NCI-H446 treated with DMSO at 0.1 percent for 48 hours (cell line): ENCODE data around the gene KCNAB2.

Source experiments
- DNase-seq: peaks from one replicate; lab custom pipeline; 2025; lab: John Stamatoyannopoulos, UW

KCNAB2 gene

GRCh38 chr1:6045561-6045960 is at the start of gene KCNAB2:
Gene KCNAB2, plus strand, starts transcription at chr1:6045888. Its CDS starts 5,649 bp downstream, at chr1:6051537.
- no peak for DNase-seq

DNA sequence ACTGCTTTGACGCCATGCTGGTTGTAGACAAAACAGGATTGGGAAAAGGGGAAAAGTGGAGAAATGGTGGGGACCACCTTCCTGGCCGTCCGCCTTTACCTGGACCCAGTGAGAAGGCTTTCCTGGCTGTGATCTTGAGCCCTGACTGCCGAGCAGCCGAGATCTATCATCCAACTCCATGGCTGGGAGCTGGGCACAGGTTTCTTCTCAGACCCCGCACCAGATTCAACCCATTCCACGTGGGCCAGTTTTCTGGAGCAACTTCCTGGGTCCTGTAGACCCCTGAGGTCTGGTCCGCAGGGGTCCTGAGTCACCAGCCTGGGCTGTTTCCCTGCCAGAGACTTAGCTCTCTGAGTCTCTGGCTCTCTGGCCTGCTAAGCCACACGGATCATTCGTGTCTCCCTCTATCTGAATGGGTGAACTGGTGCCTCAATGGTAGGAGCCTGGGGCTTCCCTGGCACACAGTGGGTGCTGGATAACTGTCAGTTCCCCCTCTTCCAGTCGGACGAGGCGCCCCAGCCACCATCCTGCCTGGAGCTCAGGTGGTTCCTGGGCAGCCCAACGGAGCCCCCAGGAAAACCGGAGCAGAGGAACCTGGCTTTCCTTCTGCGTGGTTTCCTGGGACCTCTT is 48.9 kb upstream of the KCNAB2 start:
- no peak for DNase-seq

GRCh38 chr1:5997316-5997715 is 48.4 kb upstream of the KCNAB2 start:
- DNase-seq = no peak

DNA sequence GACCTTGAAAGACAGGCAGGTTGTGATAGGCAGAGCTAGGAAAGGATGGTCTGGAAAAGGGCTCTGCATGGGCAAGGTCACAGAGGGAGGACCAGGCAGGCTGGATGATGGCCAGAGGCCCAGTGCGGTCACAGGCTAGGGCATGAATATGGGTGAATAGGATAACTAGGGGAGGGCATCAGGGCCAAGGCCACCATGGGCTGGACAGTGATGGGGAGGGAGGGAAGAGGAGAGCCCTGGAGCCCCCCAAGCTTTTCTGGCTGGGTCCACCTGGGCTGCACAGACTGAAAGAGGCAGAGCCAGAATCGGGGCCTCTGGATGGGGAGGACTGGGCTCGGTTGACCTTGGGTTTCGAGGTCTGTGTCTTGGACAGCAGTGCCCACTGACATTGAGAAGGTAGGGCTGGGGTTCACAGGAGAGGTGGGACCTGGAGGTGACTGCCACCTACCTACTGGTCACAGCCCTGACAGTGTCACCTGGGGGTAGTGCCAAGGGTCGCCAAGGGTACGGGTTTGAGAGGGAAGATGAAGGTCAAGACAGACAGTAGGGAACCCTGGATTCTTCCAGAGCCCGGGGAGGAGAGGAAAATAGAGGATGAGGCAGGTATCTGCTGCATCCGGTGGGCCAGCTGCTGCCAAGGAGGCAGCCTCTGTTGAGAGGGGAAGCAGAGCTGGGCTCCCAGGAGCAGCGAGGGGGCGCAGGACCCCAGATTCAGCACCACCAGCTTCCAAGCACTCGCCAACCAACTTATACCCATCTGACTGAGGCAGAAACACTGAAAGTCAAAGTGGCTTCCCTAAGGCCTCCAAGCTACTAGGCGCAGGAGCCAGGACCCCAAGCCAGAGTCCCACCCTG is 47.4 kb upstream of the KCNAB2 start:
- DNase-seq = no peak

DNA sequence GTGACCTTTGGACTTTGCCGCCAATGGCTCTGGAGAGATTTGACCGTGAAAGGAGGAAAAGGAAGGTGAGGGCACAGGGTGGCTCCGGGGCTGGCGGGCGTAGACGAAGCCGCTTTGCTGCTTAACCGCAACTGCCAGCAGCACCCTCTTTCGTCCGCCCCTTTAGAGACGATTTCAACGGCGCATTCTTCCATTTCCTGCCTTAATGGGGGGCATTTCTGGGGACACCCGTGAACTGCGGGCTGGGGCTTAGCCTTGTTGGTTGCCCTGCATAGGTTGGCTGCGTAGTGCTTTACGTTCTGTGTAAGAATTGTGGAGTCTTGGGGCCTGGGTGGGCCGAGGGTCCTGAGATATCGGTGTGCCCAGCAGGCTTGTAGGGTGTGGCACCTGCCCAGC is 46.8 kb upstream of the KCNAB2 start:
- no peak for DNase-seq

GRCh38 chr1:5999711-6000443 is 45.8 kb upstream of the KCNAB2 start:
- no peak for DNase-seq

DNA sequence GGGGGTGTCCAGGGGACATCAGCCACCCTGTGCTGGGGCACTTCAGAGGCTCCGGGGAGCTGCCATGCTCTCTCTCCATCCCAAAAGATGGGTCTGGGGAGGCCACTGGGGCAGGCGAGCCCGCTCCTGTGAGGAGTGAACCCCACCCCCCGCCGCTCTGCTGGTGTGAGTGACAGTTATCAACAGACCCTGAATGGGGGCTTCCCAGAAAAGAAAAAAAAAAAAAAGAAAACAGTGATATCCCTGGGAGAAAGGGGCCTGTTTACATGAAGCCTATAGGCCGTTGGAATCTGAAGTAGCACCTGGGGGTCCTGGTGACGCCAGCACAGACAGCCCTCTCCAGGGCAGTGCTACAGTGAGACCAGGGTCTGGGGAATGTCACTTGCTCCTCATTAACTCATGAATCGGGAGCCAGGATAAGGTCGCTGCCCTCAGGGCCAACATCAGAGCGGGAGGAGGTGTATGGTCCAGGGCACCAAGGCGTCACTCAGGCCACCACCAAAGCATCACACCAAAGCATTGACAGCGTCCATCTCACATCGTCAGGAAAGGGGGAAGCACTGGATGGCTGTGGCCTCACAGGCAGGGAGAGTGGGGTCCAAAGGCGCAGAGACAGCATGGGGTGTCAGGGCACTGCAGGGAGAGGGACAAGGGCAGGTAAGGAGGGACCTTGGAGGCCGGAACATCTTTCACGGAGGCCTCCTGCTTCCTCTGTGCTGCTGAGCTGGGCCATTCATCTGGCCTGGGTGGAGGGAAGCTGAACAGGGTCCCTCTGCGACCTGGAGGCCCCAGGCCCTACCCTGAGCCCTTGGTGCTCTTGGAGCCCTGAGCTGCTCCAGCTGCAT is 45.0 kb upstream of the KCNAB2 start:
- DNase-seq = no peak

DNA sequence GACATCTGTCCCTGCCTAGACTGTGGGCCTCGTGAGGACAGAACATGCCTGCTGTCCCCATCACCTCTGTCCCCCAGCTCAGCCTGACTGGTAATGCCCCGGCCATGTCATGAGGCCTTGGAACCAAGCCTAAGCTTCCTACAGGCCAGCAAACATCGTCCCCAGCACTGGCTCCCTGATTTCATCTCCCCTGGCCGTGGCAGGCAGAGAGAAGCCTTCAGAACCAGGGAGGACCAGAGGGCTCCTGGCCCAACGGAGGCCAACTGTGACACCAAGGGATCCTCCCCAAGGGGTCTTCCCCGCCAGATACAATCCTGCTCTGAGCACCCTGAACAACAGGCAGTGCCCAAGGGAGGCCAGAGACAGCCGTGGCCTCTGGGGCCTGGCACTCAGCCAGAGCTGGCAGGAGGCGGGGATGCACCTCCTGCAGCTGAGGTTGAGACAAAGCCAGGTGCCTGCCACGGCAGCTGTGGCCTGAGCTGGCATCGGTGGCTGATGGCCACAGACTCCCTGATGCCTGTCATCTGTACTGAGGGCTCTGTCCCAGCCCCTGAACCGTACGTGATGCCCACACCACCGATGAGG is 43.6 kb upstream of the KCNAB2 start:
- DNase-seq = no peak

DNA sequence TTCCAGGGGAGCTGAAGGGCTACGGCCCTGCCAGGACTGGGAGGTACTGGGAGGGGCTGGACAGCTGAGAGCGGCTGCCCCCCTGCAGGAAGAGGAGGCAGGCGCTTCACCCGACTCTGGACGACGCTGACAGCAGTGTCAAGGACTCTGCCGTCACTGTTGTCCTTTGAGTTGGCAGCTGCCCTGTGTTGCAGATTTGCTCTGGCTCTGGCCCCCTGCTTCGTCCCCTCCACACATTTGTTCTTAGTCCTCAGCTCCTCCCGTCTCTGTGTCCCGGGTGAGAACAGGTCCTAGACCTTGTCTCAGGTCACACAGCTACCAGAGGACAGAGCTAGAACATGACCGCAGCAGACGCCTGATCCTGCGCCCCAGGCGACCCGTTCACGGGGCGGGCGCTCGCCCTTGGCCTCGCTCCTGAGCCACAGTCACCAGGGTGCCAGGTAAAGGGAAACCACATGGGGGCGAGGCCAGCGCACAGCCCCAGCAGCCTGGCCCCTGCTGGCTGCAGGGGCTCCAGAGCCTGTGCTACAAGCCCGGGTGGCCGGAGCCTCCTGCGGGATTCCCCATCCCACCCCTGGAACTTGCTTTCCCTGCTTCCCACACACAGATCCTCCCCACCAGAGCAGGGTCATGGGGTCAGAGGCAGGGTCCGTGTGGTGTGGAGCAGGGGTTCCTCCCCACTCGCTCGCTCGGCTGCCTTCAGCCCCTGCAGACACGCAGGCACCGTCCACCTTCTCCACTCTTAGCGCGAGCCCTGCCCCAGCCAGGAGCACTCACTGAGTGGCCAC is 42.8 kb upstream of the KCNAB2 start:
- DNase-seq = no peak

- DNase-seq = no peak
Measured at GRCh38 chr1:6003568-6004411, 41.9 kb upstream of the KCNAB2 start.

DNA sequence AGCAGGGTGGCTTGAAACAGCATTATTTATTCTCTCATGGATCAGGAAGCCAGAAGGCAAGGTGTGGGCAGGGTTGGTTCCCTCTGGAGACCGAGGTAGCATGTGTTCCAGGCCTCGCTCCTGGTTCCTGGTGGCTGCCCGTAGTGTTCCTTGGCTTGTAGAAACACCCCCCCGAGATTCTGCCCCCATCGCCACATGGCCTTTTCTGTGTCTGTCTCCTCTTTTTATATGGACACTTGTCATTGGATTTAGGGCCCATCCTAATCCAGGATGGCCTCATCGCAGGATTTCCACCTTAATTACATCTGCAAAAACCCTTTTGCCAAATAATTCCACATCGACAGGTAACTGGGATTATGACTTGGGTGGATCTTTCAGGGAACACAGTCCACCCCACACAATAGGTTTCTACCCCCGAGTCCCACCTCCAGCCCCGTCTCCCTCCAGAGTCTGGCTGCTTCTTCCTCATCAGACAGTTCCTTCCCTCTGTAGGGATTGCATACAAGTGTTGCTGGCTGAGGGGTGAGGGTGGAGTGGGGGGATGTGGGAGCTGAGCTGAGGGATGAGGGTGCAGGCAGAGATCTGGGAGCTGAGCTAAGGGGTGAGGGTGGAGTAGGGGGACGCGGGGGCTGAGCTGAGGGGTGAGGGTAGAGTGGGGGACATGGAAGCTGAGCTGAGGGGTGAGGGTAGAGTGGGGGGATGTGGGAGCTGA is 41.1 kb upstream of the KCNAB2 start:
- DNase-seq = no peak

DNA sequence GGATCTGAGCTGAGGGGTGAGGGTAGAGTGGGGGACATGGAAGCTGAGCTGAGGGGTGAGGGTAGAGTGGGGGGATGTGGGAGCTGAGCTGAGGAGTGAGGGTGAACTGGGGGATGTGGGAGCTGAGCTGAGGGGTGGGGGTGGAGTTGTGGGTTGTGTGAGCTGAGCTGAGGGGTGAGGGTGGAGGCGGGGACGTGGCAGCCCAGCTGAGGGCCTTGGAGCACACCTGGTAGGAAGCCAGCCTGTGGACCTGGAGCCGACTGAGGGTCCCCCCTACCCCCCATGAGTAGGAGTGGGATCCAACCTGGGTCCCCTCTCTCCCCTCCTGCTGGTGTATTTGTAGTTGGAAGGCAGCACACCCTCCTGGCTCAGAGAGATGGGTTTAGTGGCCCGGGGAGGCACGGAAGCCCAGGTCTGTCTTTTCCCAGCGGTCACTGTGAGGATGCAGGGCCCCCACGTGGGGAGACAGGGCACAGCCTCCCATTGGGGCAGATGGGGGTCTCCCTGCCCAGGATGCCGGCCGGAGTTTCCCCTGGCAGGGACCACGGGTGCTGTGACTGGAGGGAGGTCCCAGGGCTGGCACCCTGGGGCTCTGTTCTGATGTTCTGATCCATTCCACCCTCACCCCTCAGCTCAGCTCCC is 40.3 kb upstream of the KCNAB2 start:
- no peak for DNase-seq

DNA sequence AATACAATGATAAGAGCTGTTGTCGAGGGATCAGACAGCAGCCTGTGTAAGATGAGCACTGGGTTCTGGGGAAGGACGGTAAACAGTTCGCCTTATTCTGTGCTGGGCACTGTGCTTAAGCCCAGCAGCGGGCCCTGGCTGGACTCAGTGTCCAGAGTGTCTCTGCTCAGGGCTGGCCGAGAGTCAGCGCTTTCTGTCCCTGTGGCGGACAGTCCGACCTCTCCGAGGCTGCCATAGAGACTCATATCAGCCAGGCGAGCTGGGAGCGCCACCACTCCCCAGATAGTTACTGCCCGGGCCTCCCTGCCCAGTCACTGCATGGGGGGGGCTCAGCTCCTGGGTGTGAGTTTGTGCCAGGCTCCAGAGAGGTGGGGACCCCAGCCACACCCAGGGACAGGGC is 38.8 kb upstream of the KCNAB2 start:
- no peak for DNase-seq

GRCh38 chr1:6007318-6008083 is 38.2 kb upstream of the KCNAB2 start:
- no peak for DNase-seq

GRCh38 chr1:6008084-6008415 is 37.6 kb upstream of the KCNAB2 start:
- no peak for DNase-seq

GRCh38 chr1:6008696-6009095 is 37.0 kb upstream of the KCNAB2 start:
- DNase-seq = no peak

- DNase-seq = no peak
Measured at GRCh38 chr1:6009120-6010040, 36.3 kb upstream of the KCNAB2 start.
